HG03520 (cell line): ENCODE data around the gene ZNF584.

ENCODE experiments used
- ATAC-seq: cut with Tn5 transposase; IDR thresholded peaks from one replicate; pipeline ENCODE4 v1.9.1; 2021; ENCODE audit warnings: mild to moderate bottlenecking, moderate library complexity; ENCODE audit not compliant: unreplicated experiment

ZNF584 gene

DNA sequence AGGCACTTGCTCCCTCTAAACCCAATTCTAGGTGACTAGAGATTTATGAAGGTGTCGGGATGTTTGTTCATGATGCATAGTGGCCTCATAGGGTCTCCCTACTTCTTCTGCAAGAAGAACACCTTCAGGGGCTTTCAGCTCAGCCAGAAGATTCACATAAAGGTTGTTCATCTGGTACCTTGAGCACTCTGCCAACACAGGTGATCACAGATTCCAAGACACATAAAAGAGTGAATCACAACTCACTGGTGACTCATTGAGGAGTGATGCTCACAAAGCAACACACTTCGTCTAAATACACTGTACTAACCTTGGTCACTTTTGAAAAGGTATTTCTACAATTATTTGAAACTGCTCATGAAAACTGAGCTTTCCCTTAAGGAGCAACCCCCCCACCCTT is 51.6 kb downstream of the ZNF584 start:
- ATAC-seq, result no peak

DNA sequence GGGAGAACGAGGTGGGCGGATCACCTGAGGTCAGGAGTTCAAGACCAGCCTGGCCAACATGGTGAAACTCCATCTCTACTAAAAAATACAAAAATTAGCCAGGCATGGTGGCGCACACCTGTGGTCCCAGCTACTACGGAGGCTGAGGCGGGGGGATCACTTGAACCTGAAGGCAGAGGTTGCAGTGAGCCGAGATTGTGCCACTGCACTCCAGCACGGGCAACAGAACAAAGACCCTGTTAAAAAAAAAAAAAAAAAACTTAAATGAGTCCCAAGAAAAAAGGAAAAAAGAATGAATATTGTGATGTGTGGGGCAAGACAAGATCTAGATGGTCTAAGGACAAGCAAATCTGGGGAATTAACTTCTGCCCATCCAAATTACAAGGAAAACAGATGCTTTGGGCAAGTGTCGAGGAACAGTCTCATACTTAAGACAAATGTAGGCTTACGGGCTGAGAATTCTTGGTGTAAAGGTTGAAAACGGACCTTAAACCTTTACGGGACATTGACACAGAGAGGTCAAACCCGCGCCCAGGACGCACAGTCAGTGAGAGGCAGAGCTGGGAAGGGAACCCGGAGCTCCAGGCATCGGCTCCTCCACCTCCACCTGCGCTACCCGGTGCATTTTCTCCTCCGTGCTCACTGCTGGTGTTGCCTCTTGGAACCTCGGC is 57.8 kb downstream of the ZNF584 start:
- ATAC-seq, result peak; percentile 8

DNA sequence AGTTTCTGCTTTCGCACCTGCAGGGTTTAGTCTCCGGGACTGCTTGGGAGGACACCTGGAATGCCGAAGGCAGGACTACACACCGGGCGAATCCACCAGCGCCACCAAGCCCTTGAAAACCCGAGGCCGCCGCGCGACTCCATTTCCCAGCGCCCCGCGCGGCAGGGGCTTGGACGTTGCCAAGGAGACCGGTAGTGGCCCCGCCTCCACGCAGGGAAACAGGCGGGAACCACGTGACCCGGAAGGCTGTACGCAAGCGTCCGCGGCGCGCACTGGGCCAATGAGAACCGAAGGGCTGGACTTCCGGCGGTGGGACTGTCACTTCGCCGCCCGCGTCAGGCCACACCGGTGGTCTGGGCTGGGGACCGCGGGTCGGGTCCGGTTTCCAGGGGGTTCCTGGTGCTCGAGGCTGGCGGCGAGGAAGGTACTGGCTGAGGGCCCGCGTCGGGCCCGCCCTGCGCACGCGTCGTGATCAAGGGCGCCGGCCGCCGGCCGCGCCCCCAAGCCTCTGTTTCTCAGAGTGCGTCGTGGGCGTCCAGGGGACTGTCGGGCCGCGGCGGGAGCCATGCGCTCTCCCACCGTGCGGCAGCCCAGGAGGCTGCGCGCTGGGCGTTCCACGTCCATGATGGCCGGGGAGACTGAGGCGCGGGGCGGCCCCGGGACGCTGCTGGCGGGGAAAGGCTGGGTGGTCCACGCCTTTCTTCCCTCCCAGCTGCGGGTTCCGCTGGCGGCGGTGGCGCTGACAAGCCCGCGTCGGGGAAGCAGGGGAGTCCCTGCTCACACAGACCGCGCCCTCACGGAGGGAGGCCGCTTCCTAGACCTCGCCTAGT is 58.5 kb downstream of the ZNF584 start, which contains the start of gene ZNF324:
ZNF324 (plus strand) TSS at position 321 of the 830 bp plus-strand sequence. CDS start 2,106 bp downstream, outside the sequence.
- ATAC-seq, result peak; percentile 92
